Measurements from ENCODE around the gene DHRS4L2.
"Not testable (repeated sequence)": the region's sequence is repeated elsewhere in the genome, so short reads cannot be mapped to it uniquely, and the experiment has no call there.

The DHRS4L2 gene

DNA sequence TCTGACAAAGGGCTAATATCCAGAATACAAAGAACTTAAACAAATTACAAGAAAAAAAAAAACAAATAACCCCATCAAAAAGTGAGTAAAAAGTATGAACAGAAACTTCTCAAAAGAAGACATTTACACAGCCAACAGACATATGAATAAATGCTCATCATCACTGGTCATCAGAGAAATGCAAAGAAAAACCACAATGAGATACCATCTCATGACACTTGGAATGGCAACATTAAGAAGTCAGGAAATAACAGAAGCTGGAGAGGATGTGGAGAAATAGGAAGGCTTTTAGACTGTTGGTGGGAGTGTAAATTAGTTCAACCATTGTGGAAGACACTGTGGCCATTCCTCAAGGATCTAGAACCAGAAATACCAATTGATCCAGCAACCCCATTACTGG is 30.2 kb downstream of the DHRS4L2 start:
- ATAC-seq (ENCODE audit: low read depth); H3K27me3 Mint-ChIP-seq; H3K9me3 Mint-ChIP-seq; H3K4me3 Mint-ChIP-seq; DNase-seq (ENCODE audit: low spot score in 2 of 2); H3K27ac Mint-ChIP-seq; H3K36me3 Mint-ChIP-seq: not testable (repeated sequence)
- H3K4me1 Mint-ChIP-seq: peaks cover 12% of the 10 kb centered on the region

DNA sequence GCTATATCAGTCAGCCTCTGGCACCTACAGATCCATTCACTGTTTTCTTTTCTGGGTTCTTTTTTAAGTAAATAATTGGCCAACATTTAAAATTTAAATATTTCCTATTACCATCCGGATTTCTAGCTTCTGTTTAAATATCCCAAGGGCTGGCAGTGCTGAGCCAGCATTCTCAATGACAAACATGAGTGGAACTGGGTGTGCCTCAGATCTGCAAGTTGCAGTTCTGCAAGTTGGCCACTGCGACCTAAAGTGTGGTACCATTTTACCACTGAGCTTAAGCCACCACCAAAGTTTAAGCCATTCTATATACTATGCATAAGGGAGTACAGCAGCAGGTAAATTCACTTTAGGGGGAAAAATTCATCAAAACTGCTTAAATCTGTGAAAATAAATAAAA is 31.2 kb downstream of the DHRS4L2 start:
- H3K9me3 Mint-ChIP-seq; H3K4me1 Mint-ChIP-seq; H3K36me3 Mint-ChIP-seq; DNase-seq (ENCODE audit: low spot score in 2 of 2); H3K4me3 Mint-ChIP-seq; H3K27ac Mint-ChIP-seq; H3K27me3 Mint-ChIP-seq: not testable (repeated sequence)
- ATAC-seq (ENCODE audit: low read depth): peak; percentile 77

- not testable (repeated sequence) for H3K27ac Mint-ChIP-seq
These were observed 31.8 kb downstream of the DHRS4L2 start for GRCh38 chr14:24020520-24020919.

DNA sequence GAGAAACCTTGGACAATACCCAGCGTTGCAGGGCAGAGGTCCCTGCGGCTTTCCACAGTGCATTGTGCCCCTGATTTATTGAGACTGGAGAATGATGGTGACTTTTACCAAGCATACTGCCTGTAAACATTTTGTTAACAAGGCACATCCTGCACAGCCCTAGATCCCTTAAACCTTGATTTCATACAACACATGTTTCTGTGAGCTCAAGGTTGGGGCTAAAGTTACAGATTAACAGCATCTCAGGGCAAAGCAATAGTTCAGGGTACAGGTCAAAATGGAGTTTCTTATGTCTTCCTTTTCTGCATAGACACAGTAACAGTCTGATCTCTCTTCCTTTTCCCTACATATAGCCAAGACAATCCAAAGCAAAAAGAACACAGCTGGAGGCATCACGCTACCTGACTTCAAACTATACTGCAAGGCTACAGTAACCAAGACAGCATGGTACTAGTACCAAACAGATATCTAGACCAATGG is 36.2 kb downstream of the DHRS4L2 start:
- H3K9me3 Mint-ChIP-seq; H3K4me3 Mint-ChIP-seq; H3K36me3 Mint-ChIP-seq; ATAC-seq (ENCODE audit: low read depth); H3K27ac Mint-ChIP-seq; H3K4me1 Mint-ChIP-seq; H3K27me3 Mint-ChIP-seq; DNase-seq (ENCODE audit: low spot score in 2 of 2): not testable (repeated sequence)

More at GRCh38 chr14:24020520-24020919, 31.8 kb downstream of the DHRS4L2 start:
- H3K4me3 Mint-ChIP-seq; DNase-seq (ENCODE audit: low spot score in 2 of 2); H3K9me3 Mint-ChIP-seq; H3K36me3 Mint-ChIP-seq; ATAC-seq (ENCODE audit: low read depth); H3K27me3 Mint-ChIP-seq: not testable (repeated sequence)
- H3K4me1 Mint-ChIP-seq: peaks cover 12% of the 10 kb centered on the region

- not testable (repeated sequence) for H3K9me3 Mint-ChIP-seq; DNase-seq (ENCODE audit: low spot score in 2 of 2); H3K4me3 Mint-ChIP-seq; H3K27ac Mint-ChIP-seq; H3K4me1 Mint-ChIP-seq; ATAC-seq (ENCODE audit: low read depth); H3K27me3 Mint-ChIP-seq; H3K36me3 Mint-ChIP-seq
These were observed 41.0 kb downstream of the DHRS4L2 start for GRCh38 chr14:24029687-24030086.

- H3K4me3 Mint-ChIP-seq; H3K27ac Mint-ChIP-seq; H3K36me3 Mint-ChIP-seq; H3K4me1 Mint-ChIP-seq; ATAC-seq (ENCODE audit: low read depth); H3K27me3 Mint-ChIP-seq; DNase-seq (ENCODE audit: low spot score in 2 of 2); H3K9me3 Mint-ChIP-seq: not testable (repeated sequence)
These were observed 42.6 kb downstream of the DHRS4L2 start for GRCh38 chr14:24031331-24031730.

DNA sequence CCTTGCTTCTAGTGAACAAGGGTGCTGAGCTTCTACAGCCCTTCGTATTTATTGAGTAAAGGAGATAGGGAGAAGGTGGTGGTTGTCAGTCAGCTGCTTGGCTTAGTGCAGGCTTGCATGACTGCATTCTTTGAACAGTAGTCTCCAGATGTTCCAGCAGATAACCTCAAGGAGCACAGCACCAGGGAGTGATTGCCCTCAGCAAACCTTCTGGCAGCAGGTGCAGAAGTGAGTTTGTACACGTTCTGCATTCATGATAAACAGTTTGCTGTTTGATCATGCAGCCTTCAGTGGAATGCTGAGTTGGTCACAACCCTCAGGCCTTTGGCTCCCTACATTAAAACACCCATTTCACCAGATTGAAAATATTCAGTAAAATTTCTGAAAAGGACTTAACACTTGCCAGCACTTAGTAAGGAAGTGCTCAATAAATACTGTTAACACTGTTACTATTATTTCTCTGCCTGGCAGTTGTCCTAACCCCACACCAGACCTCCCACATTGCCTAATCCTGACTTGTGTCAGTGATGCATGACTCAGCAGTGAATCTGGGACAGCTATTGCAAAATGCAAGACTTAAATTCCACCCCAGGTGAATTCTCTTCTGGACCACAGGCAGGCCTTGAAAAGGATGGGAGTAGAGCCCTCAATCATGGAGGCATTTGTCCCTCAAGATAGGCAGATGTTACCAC is 44.1 kb downstream of the DHRS4L2 start:
- DNase-seq (ENCODE audit: low spot score in 2 of 2) (no peak), ATAC-seq (ENCODE audit: low read depth) (no peak)
- Mint-ChIP-seq H3K27ac (no peak overlapping the region), H3K36me3 (no peaks in the 10 kb centered on the region), H3K4me3 (no peak overlapping the region), H3K27me3 (no peaks in the 10 kb centered on the region), H3K4me1 (peaks cover 7% of the 10 kb centered on the region), H3K9me3 (peaks cover 3% of the 10 kb centered on the region)

- peak overlapping the region; percentile 88 for H3K4me3 Mint-ChIP-seq
- not testable (repeated sequence) for H3K9me3 Mint-ChIP-seq; H3K27me3 Mint-ChIP-seq; H3K4me1 Mint-ChIP-seq; DNase-seq (ENCODE audit: low spot score in 2 of 2); H3K27ac Mint-ChIP-seq; H3K36me3 Mint-ChIP-seq; ATAC-seq (ENCODE audit: low read depth)
These were observed 47.0 kb downstream of the DHRS4L2 start for GRCh38 chr14:24035769-24036168.

GRCh38 chr14:24036169-24036962 is 47.6 kb downstream of the DHRS4L2 start:
- peak overlapping the region; percentile 72 for H3K27ac Mint-ChIP-seq
- no peaks in the 10 kb centered on the region for H3K27me3 Mint-ChIP-seq
- peak; percentile 85 for ATAC-seq (ENCODE audit: low read depth)
- H3K36me3 Mint-ChIP-seq: no peaks in the 10 kb centered on the region
- H3K4me3 Mint-ChIP-seq: peak overlapping the region; percentile 88
- DNase-seq (ENCODE audit: low spot score in 2 of 2): peak; percentile 46 to 56
- peaks cover 2% of the 10 kb centered on the region for H3K9me3 Mint-ChIP-seq
- H3K4me1 Mint-ChIP-seq: peaks cover 7% of the 10 kb centered on the region

DNA sequence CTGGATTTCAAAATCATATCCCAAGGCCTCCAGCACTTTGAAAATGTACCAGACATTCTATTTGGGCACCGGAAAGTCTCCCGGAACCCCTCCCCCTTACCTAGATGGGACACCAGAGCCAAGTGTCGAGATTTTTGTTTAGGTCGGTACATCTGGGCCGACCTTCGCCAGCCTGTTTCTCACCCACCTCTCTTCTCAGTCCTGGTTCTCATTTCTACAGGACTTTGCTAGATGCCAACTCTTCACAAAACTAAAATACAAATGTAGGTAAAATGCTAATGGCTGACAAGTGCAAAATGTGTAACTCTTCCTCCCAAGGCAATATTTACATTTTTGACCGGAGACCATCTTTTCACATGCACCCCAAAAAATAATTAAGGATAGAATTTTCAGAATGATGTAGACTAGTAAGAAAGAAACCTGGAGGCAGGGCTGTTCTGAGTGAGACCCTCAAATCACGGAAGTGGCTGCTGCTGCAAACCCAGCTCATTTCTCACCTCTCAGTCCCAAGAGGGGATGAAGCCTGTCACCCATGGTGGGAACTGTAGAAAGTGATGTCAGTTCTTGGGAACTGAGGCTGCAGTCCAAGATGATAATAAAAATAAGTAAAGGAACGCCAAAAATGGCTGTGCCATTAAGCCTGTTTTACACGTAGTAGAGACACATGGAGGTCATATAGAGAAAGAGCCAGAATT is 48.4 kb downstream of the DHRS4L2 start:
- H3K27ac Mint-ChIP-seq: peak overlapping the region; percentile 72
- not testable (repeated sequence) for H3K4me1 Mint-ChIP-seq

GRCh38 chr14:24037658-24038037 is 48.9 kb downstream of the DHRS4L2 start:
- Mint-ChIP-seq H3K4me1 (peaks cover 7% of the 10 kb centered on the region), H3K36me3 (no peaks in the 10 kb centered on the region), H3K9me3 (no peaks in the 10 kb centered on the region), H3K27ac (no peak overlapping the region), H3K27me3 (no peaks in the 10 kb centered on the region), H3K4me3 (no peak overlapping the region)
- no peak for ATAC-seq (ENCODE audit: low read depth)
- no peak for DNase-seq (ENCODE audit: low spot score in 2 of 2)

More for the DNA sequence above, 48.4 kb downstream of the DHRS4L2 start:
- not testable (repeated sequence) for H3K36me3 Mint-ChIP-seq; H3K27me3 Mint-ChIP-seq; DNase-seq (ENCODE audit: low spot score in 2 of 2); H3K9me3 Mint-ChIP-seq
- H3K4me3 Mint-ChIP-seq: peak overlapping the region; percentile 88
- ATAC-seq (ENCODE audit: low read depth): peak; percentile 21

GRCh38 chr14:24038686-24039085 is 50.0 kb downstream of the DHRS4L2 start:
- no peak for ATAC-seq (ENCODE audit: low read depth)
- no peak for DNase-seq (ENCODE audit: low spot score in 2 of 2)
- Mint-ChIP-seq H3K36me3 (no peaks in the 10 kb centered on the region), H3K27ac (no peak overlapping the region), H3K4me1 (peaks cover 8% of the 10 kb centered on the region), H3K27me3 (peaks cover 1% of the 10 kb centered on the region), H3K9me3 (no peaks in the 10 kb centered on the region), H3K4me3 (no peak overlapping the region)

DNA sequence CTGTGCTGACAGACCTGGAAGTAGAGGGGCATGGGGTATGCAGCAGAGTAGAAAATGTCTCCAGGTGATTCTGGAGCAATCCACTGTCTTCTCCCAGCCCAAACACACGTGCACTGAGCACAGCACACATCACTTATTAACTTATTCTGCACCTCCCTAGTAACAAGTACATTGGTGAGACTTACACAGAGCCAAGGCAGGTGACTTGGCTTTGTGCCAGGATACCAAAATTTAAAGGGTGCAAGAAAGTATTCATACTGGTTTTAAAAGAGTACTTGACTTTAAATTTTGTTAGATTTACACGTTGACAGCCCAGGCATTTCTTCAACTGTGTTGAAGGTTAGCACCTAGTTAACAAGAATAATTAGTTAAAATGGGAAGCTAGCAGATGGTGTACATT is 52.0 kb downstream of the DHRS4L2 start:
- no peak overlapping the region for H3K4me3 Mint-ChIP-seq
- H3K36me3 Mint-ChIP-seq: no peaks in the 10 kb centered on the region
- ATAC-seq (ENCODE audit: low read depth): no peak
- peaks cover 4% of the 10 kb centered on the region for H3K27me3 Mint-ChIP-seq
- peaks cover 7% of the 10 kb centered on the region for H3K4me1 Mint-ChIP-seq
- no peaks in the 10 kb centered on the region for H3K9me3 Mint-ChIP-seq
- H3K27ac Mint-ChIP-seq: no peak overlapping the region
- no peak for DNase-seq (ENCODE audit: low spot score in 2 of 2)

DNA sequence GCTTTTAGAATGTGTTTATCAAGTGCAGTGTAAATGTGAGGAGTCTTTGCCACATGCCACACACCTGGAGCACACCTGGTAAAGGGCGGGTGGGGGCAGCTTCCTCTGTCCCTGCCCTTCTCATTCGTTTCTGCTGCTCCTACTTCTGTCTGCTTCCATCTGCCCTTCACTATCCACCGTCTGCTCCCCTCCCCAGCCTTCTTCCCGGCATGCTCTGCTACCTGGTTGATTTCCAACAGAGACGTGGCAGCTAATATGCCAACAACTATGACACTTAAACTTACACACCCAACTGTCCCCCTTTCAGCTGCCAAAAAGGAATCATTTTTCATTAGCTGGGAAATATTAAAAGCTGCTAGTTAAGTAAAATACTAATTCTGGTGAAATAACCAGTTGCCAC is 54.0 kb downstream of the DHRS4L2 start:
- Mint-ChIP-seq H3K4me3 (no peak overlapping the region), H3K27me3 (peaks cover 4% of the 10 kb centered on the region), H3K4me1 (peaks cover 2% of the 10 kb centered on the region), H3K36me3 (no peaks in the 10 kb centered on the region), H3K27ac (no peak overlapping the region), H3K9me3 (no peaks in the 10 kb centered on the region)
- DNase-seq (ENCODE audit: low spot score in 2 of 2) (no peak), ATAC-seq (ENCODE audit: low read depth) (no peak)
